GM21515 (cell line): ENCODE measurements around the gene SLIT1.
"Not testable (repeated sequence)": the region's sequence is repeated elsewhere in the genome, so short reads cannot be mapped to it uniquely, and the experiment has no call there.

Experiments
- ATAC-seq: cut with Tn5 transposase; IDR thresholded peaks from one replicate; pipeline ENCODE4 v1.9.1; 2021; ENCODE audit not compliant: unreplicated experiment

Gene SLIT1

DNA sequence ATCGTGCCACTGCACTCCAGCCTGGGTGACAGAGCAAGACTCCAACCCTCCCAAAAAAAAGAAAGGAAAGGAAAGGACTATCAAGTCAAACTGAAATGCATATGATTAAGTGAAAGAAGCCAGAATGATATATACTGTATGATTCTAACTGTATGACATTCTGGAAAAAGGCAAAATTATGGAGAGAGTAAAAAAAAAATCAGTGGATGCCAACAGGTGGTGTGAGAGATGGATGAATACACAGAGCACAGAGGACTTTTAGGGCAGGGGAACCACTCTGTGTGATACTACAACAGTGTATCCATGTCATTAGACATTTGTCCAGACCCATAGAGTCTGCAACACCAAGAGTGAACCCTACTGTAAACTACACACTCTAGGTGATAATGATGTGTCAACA lies 99.2 kb downstream of the SLIT1 start:
- no peak for ATAC-seq

DNA sequence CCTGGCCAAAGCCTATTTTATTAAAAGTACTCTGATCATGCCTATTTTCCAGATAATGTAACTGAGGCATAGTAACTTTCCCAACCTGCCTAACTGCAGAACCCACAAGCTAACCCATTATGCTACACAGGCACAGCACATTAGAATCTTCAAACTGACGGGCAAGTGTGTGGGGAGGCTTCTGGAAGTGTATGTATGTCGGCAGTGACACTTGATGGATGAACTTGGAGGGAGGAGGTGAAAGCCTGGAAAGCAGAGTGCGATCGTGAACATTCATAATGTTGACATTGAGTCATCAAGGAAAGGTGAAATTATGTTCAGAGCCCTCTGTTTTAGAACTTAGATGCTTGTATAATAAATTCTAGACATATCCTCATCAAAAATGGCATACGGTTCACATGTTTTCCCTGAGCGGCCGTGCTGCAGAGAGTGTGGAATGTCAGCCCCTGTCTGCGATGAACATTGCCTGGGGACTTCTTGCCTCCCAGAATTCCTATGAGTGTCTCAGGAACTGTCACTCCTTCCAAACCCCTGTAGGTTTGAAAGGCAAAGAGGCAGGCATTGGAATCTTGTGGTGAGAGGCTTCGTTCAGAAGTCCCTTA lies 102.4 kb downstream of the SLIT1 start:
- ATAC-seq, result no peak

GRCh38 chr10:97082575-97082974 lies 103.2 kb downstream of the SLIT1 start:
- ATAC-seq, result not testable (repeated sequence)

GRCh38 chr10:97081621-97082235 lies 104.0 kb downstream of the SLIT1 start:
- no peak for ATAC-seq

- ATAC-seq, result no peak
Observed at GRCh38 chr10:97080051-97080776, 105.5 kb downstream of the SLIT1 start.

DNA sequence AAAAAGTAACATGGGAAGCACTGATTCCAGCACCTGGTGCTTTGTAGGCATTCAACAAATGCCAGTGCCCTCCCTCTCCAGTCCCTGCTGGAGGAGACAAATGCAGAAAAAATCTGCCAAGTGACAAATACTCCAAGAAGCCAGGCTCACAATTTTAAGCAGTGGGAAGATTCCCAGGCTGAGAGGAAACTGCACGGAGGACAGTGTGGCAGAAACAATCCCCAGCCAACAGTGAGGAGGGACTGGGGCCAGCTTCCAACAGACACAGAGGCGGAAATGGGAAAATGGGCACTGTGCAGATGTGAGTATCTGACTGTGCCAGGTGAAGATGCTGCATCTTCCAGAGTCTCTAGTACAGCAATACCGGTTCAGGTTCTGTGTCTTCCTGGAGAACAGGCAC lies 106.3 kb downstream of the SLIT1 start:
- ATAC-seq, result no peak

- no peak for ATAC-seq
Observed at GRCh38 chr10:97078938-97079445, 106.8 kb downstream of the SLIT1 start.

DNA sequence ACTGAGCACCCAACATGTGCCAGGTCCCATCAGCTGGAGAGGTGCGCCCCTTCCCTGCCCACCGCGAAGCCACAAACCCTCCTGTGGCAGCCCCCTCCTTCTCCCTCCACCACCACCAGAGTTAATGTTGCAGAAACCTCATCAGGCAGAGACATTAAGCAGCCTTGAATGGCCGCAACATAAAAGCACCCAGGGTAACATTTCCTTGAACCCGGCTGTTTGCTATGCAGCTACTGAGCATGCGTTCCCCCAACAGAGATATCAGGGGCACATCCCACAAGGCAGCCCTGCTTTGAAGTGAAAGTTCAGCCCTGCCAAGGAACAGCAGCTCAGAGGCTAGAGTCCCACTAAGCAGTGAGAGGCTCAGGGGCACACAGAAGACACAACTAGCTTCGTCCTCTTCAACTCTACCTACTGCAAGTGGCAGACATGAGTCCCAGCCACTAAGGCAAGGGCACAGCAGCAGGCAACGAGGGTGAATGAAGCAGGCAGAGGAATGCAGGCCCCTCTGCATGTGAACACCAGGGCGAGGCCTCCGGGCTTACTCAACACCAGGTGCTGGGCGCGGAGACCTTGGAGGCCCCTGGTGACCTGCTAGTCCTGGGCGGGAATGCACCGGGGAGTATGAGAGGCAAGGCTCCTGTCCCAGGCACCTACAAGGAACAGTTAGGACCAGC lies 107.4 kb downstream of the SLIT1 start:
- no peak for ATAC-seq

GRCh38 chr10:97076781-97077180 lies 109.0 kb downstream of the SLIT1 start:
- ATAC-seq, result no peak

DNA sequence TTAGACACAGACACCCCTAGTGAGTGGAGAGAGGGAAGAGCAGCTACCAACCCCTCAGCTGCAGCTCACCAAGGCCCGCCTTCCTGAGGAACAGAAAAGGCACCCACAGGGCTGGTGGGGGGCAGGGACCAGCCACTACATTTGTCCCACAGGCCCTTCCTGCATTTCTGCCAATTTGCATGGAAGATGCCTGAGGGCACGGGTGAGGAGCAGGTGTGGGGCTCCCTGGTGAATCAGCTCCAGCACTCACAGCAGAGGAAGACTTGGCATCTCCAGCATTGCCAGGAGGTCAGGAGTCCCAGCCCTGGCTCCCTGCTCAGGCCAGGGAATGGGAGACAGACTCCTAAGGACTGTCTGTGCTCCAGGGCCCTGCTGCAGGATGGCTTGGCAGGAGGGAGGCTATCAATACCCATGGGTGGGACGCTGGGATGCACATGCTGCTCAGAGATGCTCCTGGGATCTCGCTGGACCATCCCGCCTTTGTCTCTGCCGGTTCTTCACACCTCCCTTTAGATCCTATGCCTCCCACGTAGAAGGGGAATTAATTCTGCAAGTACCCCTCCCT lies 109.7 kb downstream of the SLIT1 start:
- ATAC-seq, result no peak

DNA sequence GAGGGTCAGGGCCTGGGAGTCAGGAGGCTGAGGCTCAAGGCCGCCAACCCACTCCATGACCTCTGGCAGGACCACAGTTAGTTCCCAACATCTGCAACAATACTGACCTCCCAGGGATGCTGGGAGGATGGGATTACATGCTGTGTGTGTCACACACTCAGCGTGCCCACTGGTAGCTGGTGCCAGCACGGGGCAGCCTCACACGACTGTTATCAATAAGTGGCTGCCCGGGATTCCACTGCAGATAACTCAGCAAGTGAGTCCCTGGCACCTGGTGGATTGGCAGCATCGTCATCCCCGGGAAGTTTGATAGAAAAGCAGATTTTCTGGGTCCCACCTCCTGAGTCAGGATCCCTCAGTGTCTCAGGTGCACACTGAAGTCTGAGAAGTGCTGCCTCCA lies 110.3 kb downstream of the SLIT1 start:
- ATAC-seq, result no peak

- ATAC-seq, result no peak
Observed at GRCh38 chr10:97074256-97075145, 111.3 kb downstream of the SLIT1 start.

DNA sequence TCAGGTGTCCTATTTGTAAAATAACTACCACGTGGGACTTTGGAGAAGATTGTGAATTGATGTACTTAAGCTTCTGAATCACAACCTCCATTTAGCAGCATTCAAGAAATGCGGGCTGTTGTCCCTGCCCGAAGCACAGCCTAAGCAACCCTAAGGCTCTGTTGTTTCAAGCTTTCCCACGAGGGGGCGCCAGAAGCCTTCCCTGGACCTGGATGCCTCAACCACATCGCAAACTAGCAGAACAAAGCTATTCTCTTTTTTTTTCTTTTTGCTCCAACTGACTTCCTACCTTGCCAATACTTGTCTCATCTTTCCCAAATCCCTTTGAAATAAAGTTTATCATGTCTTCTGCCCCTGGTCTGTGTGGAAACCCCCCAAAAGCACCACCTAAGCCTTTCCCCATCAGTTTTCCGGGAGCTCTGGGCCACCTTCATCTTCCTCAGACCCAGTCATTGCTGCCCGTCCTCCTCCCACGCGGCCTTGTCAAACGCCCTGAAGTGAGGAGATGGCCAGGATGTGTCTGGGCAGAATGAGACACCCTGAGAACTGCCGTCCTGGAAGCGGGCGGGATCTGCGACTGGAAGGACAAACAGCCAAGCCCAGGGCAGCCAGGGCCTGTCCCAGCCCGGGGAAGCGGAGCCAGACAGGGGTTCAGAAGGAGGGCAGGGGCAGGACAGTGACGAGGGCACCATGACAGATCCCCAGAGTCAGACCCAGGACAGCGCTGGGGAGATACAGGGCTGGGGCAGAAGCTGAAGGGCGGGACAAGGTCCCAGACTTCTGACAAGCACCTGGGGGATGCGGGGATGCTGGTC lies 112.7 kb downstream of the SLIT1 start:
- no peak for ATAC-seq

DNA sequence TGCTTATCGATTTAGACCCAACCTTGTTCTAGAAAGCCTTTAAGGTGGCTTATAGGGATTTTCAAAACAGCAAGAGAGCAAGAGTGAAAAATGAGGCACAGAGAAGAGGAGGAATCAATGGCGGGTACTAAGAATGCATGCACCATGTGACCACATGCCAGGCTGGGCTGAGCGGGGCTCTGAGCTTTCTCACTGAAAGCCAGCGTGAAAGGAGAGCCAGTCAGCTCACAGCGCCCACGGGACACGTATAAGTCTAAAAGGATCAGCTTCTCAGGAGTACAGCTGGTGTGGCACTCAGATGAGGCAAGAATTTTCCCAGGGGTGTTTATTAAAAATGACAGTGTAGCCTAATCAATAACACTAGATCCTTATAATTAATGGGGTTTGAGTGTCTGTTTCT lies 114.3 kb downstream of the SLIT1 start:
- ATAC-seq, result no peak

DNA sequence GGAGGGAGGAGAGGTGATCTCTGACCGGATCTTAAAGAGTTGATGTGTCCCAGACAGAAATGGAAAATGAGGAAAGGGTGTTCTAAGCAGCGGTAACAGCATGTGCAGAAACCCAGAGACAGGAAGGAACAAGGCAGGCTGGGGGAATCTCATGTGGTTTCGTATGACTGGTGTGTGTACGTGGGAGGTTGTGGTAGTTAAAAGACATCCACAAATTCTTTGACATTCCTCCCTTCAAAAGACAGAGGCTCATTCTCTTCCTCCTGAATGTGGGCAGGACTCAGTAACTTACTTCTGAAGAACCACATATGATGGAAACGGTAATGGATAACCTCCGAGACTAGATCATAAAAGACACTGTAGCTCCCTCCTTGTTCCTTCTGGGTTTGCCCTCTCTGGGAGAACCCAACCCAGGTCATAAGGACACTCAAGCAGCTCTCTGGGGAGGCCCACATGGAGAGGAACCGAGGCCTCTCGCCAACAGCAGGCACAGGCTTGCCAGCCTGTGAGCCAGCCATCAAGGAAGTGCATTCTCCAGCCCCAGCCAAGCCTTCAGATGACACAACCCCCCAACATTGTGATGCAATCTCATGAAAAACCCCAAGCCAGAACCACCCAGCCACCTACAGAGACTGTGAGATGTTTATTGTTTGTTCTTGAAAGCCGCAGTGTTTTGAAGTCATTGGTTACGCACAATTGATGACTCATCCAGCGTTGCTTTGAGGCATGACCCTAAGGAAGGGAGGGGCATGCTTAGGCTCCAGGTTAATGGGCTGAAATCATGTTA lies 116.0 kb downstream of the SLIT1 start:
- ATAC-seq, result no peak

DNA sequence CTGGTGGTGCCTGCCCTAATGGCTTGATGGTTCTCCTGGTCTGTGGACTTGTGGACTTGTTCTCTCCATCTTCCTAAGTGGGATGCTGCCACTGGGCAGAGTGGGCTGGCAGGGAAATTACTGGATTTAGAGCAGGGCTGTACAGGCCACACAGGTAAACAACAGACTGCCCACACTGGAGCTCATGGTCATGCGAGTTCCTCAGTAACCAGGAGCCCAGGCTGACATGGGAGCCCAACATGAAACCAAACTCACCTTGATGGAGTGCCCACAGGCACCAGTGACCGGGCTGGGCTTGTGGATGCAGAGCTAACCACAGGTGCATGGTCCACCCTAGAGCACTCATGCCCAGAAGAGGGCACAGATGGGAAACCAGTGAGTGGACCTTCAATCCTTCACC lies 116.7 kb downstream of the SLIT1 start:
- ATAC-seq, result no peak

- no peak for ATAC-seq
Observed at GRCh38 chr10:97067716-97068391, 117.9 kb downstream of the SLIT1 start.

DNA sequence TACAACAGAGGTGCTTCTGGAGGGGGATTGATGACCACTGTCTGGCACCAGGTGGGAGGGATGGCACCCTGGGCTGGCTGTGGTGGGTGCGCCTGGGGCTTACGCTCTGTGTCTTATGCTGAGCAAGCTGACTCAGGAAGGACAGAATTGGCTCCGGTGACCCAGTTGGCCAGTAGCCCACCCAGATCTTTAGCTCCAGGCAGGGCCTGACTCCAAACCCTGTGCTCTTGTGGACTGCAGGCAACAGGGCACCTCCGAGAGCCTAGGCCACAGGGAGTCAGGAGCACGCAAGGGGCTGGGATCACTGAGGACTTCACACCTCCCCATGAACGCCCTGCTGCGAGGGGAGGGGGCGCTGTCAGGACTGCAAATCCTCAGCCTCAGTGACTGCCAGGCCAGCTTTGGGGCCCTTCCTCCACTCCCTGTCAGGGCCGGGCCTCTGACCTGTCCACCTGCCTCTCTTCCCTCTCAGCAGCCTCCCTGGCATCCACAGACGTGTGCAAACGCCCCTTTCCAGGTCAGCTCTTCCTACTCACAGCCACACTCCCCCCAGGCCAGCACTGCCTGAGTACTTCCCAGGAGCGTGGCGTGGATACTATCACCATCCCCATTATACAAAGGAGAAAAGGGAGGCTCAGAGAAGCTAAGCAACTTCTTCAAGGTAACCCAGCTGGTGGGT lies 118.7 kb downstream of the SLIT1 start:
- no peak for ATAC-seq
